Measurements from ENCODE around the gene BTBD17.

DNA sequence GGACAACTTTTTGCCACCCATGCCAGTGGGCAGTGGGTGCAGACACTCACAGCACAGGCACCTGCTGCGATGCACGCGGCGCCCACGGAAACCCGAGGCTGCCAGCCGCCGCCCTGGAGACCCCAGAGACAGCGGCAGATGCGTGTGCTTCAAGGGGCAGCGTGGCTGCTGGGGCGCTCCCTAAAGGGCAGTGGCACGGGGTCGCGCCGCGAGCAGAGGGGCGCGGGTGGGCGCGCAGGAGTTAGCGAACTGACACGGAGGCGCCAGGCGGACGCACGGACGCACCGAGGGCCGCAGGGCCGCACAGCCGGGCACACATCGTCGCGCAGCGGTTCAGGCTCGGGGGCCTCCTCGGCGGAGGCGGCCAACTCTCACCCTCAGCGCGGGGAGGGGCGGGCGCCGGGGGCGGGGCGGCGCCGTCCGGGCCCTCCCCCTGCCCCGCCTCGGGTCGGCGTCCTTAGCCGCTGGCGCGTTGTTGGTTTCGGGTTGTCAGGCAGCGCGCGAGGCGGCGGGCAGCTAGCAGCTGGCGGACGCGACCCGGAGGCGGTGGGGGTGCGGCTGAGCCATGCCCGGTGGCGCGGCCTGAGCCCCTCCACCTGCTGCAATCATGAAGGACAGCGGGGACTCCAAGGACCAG is 35.8 kb downstream of the BTBD17 start, which contains the start of gene KIF19:
- TF ChIP-seq, protein P1, sequence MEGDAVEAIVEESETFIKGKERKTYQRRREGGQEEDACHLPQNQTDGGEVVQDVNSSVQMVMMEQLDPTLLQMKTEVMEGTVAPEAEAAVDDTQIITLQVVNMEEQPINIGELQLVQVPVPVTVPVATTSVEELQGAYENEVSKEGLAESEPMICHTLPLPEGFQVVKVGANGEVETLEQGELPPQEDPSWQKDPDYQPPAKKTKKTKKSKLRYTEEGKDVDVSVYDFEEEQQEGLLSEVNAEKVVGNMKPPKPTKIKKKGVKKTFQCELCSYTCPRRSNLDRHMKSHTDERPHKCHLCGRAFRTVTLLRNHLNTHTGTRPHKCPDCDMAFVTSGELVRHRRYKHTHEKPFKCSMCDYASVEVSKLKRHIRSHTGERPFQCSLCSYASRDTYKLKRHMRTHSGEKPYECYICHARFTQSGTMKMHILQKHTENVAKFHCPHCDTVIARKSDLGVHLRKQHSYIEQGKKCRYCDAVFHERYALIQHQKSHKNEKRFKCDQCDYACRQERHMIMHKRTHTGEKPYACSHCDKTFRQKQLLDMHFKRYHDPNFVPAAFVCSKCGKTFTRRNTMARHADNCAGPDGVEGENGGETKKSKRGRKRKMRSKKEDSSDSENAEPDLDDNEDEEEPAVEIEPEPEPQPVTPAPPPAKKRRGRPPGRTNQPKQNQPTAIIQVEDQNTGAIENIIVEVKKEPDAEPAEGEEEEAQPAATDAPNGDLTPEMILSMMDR (IDR thresholded peaks at IDR 0.05), result no peak
- TF ChIP-seq POLR2A (IDR thresholded peaks at IDR 0.05) (no peak), POLR2AphosphoS5 (IDR thresholded peaks at IDR 0.05) (no peak), EP300 (IDR thresholded peaks at IDR 0.05) (no peak)
